Stimulated activated CD4-positive, alpha-beta T cell treated with anti-CD3 and anti-CD28 coated beads, Interleukin-4, amount 100 ng/mL, for 1 hour (primary cell): ENCODE results near the gene CCDC86.

Experiments
- DNase-seq: peaks from one replicate; pipeline ENCODE4 v3.0.0-alpha.2; 2020

CCDC86 gene

DNA sequence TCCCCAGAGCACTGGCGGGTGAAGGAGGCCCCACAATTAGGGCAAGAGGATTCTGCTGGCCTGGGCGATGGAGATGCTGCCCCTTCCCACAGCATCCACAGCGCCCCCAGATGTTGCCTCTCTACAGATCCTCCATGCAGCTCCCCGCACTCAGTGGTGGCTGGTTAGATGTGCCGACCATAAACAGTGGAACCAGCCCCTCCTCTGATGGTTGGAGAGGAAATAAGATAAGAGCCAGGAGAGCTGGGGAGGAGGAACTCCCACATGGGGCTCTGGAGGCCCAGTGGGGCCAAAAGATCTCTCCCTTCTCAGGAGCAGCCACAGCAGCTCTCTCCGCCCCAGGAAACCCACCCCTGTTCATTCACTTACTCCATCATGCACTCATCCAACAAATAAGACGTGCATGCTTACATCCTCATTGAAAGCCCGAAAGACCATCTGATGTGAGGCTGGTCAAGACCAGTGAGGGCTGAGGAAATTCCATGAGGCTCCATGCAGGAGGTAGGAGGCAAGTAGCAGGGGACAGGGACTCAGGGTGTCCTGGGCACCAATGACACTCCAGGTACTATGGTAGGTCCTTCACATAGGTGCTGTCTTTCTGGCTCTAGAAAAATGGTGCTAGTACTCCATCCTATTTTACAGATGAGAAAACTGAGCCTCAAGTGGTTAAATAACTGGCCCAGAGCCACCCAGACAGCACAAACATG is 12.4 kb downstream of the CCDC86 start:
- no peak for DNase-seq

DNA sequence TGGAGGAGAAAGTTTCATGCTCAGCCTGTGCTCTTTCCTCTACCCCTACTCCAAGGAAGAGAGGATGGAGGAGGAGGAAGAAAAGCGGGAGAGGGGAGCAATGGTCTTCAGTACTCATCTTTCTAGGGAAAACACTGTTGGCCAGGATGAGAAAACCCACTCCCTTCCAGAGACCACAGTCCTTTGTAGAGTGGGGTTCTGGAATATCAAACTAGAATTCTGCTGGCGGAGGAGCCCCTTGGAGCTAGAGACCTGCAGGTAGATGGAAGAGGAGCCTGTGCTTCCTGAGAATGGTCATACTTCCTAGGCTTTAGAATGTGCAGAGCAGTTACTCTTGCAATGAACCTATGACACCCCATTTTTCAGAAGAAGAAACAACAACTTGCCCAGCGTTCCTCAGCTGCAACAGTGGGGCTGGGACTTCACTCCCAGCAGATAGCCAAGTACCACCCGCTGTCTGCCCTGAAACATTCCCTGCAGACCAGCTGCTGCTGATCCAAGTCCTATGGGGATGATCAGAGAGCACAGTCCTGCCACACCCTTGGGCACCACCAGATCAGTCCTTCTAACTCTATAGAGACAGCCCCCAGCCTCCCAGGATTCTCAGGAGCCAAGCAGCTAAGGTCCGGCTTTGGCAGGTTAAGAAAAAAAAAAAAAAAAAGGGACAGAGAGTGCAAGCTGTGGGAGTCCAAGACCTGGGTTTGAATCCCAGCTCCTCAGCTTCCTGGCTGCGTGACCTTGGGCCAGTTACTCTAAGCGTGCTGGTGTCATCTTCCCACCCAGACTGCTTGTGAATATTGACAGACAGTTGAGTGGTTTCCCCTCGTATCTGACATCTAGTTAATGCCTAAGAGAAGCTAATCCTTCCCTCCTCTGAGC is 13.2 kb downstream of the CCDC86 start:
- DNase-seq = no peak

DNA sequence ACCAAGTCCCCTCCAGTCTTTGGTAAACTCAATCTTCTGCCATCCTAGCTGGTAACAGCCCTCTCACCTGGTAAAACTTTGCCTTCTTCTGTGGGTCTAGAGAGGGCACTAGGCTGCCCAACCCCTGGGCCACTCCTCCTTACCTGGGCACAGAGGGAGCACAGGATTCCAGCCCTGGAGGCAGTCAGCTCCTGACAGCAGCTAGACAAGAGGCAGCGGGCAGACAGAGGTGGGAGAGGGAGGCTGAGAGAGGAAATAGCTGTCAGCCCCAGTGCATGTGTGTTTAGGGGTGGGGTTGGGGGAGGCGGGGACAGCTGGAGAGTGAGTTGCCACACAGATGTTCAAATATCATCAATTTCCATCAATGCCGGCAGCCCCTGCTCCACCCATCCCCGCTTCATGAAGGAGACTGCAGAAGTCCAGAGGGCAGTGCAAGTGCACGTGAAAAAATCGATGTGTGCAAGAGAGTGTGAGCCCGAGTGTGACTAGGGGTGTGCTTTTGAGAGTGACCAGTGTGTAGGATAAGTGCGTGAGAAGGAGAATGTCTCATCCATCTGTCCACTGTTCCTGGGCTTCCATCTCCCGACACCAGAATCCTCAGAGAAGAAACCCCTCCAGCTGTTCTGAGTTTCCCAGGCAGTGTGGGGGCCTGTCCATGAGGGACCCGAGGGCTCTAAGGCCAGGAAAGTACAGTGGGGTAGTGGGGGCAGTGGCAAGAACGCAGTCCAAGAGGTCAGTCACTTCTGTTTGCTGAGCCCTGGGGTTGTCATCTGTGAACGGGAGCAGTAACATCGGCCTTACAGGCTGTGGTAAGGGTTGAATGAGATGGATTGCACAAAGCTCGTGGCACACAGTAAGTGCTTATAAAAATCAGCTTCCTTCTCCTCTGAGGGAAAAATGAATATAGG is 14.1 kb downstream of the CCDC86 start, which contains the start of gene PTGDR2:
PTGDR2 (minus strand) TSS at position 225 of the 908 bp plus-strand sequence. CDS start 2,228 bp downstream, outside the sequence.
- no peak for DNase-seq

DNA sequence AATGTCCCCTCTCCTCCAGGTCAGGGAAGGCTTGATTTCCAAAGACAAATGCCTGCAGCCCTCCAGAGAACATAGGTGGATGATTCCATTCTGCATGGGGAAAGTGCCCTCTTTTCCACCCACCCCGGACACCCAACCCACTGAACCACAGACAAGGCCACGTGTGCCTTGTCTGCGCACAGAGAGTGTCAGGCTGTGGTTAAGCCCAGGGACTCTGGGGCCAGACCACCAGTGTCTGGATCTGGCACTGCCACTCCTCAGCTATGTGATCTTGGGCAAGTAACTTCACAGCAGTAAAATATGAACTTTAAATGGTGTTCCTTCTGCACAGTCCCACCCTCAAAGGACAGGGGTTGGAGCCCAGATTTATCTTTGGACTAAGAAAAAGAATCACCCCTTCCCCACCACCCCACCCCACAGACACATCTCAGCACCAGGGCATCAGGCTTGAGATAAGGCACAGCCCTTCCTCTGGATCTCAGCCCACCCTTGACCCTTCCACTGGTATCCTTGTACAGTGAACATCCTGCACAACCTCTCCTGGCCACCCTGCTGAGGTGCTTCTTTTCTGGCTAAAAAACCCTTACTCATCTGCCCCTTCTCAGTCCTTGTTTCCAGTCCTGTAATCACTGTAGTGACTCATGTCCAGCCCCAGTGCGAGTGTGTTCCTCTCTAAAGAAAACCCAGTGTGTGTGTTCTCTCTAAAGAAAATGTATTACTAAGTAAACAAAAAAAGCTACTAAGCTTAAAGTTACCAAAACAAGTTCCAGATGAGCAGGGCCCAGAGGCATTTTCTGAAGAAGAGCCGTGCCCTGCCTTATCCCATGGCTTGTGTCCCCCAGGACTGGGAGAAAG is 15.7 kb downstream of the CCDC86 start:
- DNase-seq = no peak

DNA sequence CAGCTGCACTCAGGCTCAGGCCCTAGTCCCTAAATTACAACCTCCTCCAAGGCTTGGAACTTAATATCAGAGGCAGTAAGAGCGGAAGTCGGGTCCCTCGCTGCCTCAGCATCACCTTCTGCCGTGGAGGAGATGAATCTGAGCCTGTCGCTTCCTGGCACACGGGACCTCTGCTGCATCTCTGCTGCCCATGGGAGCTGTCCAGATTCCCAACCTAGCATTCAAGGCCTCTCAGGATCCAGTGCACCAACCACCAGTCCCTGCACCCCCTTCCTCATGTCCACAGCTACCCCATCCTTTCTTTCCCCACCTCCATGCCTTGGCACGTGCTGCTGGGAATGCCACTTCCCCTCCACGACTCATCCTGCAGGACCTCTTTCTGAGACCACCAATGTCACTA is 16.3 kb downstream of the CCDC86 start:
- DNase-seq = no peak

DNA sequence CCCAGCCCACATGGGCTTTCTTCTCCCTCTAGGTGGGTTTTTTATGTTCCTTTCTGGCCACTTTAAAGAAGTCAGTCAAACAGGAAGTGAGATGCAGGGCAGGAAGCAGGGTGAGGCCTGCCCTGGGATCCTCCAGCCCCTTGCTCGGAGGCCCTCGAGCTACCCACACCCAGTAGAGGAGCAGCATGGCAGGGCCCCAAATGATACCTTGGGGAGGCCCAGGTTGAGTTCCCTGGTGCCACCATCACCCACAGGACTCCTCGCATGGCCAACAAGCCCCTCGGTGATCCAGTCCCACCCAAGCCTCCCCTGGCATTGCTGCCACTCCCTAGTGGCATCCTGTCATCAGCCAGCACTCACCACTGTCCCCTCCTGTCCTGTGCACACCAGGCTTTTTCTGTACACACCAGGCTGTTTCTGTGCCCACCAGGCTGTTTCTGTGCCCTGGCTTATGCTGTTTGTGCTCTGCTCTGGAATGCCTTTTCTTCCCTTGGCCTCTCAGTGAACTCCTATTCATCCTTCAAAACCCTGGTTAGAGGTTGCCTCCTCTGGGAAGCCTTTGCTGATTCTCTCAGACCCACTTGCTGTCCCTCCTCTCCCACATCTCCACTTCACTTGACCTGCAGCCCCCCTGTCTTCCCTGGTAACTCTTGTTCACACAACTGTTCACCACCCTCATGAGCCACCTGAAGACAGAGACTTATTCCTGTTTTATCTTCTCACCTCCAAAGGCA is 17.0 kb downstream of the CCDC86 start:
- no peak for DNase-seq

DNA sequence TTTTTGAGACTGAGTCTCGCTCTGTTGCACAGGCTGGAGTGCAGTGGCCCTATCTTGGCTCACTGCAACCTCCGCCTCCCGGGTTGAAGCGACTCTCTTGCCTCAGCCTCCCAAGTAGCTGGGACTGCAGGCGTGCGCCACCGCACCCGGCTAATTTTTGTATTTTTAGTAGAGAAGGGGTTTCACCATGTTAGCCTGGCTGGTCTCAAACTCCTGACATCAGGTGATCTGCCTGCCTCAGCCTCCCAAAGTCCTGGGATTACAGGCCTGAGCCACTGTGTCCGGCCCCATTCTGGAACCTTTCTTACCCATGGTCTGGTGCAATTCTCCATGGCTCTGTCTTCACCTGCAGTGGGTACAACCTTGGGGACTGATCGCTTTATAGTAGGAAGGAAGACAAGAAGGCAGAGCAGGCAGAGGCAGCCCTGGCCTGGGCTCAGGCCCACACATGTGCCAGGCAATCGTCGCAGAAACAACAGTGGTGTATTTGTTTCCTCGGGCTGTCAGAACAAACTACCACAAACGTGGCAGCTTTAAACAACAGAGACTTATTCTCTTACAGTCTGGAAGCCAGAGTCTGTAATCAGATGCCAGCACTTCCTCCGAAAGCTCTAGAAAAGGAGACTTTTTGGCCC is 17.8 kb downstream of the CCDC86 start:
- DNase-seq = no peak

DNA sequence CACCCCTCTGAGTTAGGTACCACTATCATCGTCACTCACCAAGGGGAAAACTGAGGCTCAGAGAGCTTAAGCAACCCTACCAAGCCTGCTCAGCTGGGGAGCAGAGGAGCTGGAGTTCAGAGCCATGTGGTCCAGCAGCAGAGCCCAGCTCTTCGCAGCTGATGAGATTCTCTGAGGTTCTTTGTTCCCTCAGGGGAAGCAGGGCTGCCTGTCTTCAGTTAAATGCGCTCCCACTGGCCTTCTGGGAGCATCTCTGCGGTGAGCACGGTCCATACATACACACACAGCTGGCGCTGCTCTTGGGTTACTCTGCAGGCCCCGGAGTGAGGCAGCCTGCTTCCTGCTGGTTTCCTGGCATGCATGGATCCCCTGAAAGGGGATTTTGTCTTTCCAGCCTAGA is 19.0 kb downstream of the CCDC86 start:
- no peak for DNase-seq

DNA sequence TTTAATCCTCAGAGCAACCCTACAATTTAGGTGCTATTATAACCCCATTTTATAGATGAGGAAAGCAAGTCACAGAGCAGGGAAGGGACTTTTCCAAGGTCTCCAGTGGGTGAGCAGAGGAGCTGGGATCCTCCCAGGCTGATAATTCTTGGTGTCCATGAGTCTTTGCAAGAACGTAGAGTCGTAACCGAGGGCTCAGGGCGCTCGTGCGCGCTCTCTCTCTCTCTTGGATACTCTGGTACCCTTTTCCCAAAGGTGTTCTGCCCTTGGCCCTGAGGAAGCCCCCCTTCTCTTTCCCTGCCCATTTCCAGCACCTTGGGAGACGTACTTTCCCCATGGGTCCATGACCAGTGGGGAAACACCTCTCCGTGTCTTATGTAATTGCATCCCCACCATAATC is 20.3 kb downstream of the CCDC86 start:
- no peak for DNase-seq

DNA sequence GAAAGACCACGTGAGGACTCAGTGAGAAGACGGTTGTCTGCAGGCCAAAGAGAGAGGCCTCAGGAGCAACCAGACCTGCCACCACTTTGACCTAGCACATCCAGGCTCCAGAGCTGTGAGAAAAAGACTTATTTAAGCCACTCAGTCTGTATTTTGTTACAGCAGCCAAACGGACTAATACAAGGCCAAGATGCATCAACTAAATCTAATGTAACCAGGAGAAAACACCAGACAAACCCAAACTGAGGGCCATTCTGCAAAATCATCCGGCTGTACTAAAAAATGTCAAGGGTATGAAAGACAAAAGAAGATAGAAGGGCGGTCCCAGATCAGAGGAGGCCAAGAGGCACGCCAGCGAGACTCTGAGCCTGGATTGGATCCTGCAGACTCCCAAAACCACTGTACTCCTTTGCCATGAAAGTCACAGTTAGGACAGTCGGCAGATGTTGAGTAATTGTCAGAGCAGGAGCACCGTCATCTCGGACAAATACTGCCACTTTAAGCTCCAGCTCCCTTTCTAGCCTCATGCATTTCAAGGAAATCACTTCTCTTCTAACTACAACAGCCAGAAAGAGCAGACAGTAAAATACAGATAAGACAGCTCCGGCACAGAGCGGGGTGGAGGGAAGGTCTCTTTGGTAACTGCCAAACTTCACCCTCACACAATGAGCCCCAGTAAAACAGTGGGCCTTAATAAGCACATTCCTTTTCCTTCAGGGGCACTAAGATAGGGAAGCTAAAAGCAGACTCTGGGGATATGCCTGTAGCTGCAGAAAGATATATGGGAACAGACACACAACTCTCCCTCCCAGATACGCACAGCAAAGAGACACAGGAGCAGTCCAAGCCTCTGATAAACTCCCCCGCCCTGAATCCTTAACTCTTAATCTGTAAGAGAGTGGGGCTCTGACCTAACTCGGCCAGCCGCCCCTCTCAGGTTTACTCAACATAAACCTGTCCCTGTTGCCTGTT is 21.9 kb downstream of the CCDC86 start:
- no peak for DNase-seq

DNA sequence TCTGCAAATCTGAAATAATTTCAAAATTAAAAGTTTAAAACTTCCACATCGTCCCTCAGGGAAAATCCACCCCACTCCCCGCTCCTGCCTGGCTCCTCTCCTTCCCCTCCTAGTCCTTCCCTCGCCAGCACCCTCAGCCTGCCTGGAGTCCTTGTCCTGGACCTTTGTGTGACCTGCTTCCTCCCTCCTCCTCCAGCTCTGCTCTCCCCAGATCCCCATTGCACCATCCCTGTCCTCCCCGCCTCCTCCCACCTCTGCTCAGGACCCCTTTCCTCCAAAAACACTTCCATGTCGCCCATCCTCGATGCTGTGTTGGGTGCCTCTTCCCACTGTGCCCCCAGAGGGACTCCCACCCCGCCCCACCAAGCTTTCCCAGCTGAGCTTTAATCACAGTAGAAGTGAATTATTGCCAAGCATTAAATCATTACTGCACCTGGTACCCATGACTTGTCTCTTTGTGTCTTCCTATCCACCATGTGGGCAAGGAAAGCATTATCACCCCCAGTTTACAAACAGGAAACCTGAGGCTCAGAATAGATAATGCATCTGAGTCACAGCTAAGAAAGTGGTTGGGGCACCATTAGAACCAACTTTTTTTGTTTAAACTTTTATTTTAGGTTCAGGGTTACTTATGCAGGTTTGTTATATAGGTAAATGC is 23.1 kb downstream of the CCDC86 start:
- DNase-seq = no peak

DNA sequence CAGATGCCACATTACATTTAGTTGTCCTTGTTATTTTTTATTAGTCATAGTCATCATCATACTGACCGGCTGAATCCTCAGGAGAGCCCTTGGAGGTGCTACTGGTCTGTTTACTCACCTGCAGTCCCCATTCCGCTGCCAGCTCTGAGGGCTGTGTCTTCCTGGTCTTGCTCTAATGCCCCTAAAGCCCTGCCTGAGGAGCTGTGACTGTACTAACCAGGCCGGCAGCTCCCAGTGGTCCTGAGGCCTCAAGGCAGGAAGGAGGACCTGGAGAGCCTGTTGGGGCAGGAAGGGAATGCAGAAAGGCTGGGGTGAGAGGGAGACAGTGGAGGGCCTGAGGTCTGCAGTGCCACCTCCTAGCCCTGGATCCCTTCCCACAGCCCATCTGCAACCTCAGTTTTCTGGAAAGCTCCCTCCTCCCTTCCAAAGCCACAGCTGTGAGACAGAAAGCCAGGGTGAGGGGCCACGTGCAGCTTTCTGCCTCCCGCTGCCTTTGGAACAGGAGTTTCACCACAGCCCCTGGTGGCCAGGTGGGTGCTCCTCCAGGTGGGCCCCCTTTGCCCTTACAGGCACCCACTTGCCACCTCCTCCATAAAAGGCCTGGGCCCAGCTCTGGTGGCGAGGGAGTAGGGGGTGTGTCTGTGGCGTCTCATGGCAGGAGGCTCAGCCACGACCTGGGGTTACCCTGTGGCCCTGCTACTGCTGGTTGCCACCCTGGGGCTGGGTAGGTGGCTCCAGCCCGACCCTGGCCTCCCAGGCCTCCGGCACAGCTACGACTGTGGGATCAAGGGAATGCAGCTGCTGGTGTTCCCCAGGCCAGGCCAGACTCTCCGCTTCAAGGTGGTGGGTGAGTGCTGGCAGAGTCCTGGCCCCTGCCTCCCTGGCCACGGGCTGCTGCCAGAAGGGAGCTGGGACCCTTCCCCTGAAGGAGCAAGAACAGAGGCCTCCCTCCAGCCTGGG is 25.3 kb downstream of the CCDC86 start, which contains the start of gene ZP1:
ZP1 (plus strand) TSS at position 632 of the 960 bp plus-strand sequence; CDS start at position 652, 20 bp downstream.
- DNase-seq = no peak

DNA sequence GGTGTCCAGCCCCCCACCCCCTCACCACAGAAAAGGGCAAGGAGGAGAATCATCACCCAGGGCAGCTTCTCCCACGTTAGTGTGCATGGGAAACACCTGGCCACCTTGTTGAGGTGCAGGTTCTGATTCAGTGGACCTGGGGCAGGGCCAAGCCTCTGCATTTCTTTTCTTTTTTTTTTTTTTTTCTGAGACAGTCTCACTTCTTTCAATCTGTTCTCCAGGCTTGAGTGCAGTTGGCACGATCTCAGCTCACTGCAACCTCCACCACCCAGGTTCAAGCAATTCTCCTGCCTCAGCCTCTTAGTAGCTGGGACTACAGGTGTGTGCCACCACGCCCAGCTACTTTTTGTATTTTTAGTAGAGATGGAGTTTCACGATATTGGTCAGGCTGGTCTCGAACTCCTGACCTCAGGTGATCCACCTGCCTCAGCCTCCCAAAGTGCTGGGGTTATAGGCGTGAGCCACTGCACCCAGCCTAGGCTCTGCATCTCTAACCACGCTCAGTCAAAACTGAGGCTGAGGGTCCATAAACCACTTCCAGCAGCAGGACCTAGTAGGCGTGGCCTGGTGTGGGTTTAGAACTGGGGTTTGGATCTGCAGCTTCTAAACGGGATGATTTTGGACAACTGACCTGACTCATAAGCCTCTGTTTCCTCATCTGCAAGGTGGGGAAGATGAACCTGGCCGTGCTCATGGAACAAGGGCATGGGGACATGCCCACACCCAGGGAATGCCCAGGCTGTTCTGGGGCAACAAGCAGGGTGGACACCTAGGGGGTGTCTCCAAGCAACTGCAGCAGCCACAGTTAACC is 26.2 kb downstream of the CCDC86 start:
- DNase-seq = no peak

DNA sequence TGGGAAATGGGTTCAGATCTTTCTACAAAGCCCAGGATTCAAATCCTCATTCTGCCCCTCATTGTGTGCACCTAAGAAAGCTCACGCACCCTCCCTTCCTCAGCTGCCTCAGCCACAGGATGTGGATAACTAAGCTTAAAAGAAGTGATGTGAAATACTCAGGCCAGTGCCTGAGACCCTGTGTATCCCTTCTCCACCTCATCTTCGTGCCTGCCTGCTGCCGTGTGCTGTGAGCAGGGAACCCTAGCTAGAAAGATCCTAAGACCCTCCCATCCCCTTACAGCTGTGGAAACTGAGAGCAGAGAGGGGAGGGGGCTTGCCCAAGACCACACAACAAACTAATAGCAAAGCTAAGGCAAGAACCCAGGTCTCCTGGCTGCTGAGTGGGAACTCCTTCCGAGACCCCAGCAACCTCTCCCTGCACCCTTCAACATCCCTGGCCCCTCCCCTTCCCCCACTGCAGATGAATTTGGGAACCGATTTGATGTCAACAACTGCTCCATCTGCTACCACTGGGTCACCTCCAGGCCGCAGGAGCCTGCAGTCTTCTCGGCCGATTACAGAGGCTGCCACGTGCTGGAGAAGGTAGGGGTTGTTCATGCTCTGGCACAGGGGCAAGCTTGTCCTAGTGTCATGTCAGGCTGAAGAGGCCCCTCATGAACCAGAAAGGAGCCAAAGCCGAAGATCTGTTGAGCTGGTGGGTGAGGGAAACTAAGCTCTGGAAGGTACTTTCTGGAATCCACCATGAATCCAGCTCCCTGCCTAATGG is 27.0 kb downstream of the CCDC86 start:
- DNase-seq = no peak

DNA sequence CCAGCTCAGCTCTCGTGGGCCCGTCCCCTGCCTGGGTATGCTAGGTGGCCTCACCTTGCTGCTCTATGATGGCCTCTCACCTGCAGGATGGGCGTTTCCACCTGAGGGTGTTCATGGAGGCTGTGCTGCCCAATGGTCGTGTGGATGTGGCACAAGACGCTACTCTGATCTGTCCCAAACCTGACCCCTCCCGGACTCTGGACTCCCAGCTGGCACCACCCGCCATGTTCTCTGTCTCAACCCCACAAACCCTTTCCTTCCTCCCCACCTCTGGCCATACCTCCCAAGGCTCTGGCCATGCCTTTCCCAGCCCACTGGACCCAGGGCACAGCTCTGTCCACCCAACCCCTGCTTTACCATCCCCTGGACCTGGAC is 27.5 kb downstream of the CCDC86 start:
- no peak for DNase-seq

DNA sequence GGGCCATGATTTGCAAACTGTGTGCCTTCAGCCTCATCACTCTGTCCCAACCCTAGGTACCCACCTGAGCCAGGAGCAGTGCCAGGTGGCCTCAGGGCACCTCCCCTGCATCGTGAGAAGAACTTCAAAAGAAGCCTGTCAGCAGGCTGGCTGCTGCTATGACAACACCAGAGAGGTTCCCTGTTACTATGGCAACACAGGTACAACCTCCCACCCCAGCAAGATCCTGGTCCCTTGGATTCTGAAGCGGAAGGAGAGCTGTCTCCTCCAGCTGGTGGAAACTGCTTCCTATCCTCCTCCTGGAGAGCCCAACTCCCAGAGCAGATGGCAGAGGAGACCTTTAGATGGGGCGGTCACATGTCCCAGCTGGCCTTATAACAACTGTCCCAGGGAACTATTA is 28.4 kb downstream of the CCDC86 start:
- DNase-seq = no peak
